Stimulated activated CD8-positive, alpha-beta memory T cell treated with anti-CD3 and anti-CD28 coated beads, Interleukin-7, amount 100 ng/mL, for 24 hours (primary cell): Measurements from ENCODE around the gene RPS4Y2.

ENCODE experiments used
- DNase-seq: peaks from one replicate; pipeline ENCODE4 v3.0.0-alpha.2; 2020; ENCODE audit warnings: low read depth

The RPS4Y2 gene

GRCh38 chrY:20755808-20756207 lies at the start of gene RPS4Y2:
Gene RPS4Y2, plus strand, starts transcription at chrY:20756108. Its CDS starts 56 bp downstream, at chrY:20756164.
- DNase-seq, result no peak

DNA sequence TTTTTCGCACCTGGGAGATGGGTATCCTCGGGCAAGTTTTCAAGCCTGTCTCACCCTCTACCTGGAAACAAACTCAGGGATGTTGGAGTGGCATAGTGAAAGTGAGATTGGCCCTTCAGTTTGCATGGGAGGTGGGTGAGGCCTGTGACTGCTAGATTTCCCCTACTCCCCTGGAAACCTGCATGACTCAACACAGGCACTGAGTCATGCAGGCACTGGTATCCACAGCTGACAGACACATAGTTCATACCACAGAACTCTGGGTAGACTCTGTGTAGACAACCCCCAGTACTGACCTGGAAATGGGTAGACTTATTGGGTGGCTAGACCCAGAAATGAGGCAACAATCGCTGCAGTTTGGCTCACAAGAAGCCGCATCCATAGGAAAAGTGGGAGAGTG lies 41.5 kb upstream of the RPS4Y2 start:
- no peak for DNase-seq

DNA sequence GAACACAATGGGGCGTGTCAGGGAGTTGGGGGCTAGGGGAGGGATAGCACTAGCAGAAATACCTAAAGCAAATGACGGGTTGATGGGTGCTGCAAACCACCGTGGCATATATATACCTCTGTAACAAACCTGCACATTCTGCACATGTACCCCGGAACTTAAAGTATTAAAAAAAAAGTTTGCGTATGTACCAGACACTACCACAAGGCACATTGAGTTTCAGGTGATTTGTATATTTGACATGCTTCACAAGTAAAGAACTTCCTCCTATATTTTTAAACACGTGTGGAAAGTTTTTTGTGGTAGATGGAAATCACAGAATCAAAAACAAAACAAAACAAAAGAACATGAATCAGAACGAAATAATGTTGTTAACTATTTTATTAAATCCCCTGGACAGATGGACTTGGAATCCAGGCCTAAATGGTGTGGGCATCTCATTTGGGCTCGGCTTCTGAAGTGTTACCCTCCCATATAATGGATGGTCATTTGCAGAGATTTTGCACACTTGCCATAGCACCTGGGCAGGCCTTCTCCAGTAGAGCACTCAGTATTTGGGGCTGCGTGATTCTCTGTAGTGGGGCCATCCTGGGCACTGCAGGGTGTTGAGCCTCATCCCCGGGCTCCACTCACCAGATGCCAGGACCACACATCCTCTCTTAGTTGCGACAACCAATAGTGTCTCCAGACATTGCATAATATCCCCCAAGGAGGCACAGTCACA lies 29.6 kb upstream of the RPS4Y2 start:
- DNase-seq, result no peak

DNA sequence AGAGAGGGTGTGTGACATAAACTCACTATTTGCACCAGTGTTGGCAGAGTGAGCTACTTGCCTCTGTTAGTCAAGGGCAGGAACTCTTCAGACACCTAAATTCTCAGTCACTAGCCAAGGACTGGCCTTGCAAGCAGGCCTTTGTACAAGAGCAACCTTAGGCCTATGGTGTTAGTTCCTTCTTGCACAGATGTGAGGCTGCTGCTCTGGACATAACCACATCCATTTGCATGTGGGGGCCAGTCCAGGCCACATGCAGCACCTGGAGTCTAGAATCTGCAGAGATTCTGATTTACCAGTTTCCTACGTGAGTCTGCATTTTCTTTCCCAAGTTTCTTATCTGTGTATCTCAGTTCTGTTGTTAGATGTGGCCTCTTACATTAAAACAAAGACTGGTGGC lies 20.7 kb upstream of the RPS4Y2 start:
- DNase-seq, result no peak

- no peak for DNase-seq
Observed at GRCh38 chrY:20739806-20740205, 16.1 kb upstream of the RPS4Y2 start.

- no peak for DNase-seq
Observed at GRCh38 chrY:20740609-20741008, 15.3 kb upstream of the RPS4Y2 start.

DNA sequence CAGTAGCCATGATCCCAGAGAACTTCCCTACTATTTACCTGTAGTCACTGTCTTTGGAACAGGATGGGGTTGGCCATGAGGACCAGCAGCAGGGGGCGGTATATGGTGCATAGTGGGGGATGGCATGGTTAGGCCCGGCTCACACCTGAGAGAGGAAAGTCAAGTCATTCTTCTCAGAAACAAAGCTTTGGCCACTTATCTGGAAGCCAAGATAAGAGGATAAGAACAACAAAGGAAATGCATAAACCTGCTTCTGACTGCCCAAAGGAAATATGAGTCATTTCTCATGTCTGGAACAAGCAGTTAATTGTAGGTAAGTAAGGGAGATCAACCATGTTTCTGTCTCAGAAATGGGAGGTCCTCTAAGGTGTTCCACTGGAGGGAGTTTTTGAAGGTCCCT lies 10.8 kb upstream of the RPS4Y2 start:
- peak; percentile 2 for DNase-seq

GRCh38 chrY:20746919-20747318 lies 9.0 kb upstream of the RPS4Y2 start:
- DNase-seq, result no peak

- DNase-seq, result no peak
Observed at GRCh38 chrY:20763869-20764268, 8.0 kb downstream of the RPS4Y2 start.

GRCh38 chrY:20765117-20765516 lies 9.2 kb downstream of the RPS4Y2 start:
- DNase-seq, result no peak

GRCh38 chrY:20770755-20771154 lies 14.8 kb downstream of the RPS4Y2 start:
- no peak for DNase-seq

DNA sequence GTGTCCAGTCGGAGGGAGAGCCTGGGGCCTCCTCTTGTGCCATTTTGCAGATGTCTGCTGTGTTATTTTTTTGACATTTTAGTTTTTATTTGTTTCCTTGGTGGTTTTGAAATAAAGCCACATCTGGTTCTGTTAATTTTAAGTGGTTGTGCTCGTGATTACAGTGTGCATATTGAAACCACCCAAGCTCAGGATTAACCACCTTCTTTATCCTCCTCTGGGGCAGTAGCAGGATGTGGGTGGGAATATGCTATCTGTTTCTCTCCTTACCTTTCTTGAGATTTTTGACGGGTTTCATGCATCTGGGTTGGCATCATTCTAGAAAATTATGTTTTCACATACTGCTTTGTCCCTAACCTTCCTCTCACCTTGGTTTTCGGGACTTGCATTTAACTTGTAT lies 20.2 kb downstream of the RPS4Y2 start:
- DNase-seq, result no peak

DNA sequence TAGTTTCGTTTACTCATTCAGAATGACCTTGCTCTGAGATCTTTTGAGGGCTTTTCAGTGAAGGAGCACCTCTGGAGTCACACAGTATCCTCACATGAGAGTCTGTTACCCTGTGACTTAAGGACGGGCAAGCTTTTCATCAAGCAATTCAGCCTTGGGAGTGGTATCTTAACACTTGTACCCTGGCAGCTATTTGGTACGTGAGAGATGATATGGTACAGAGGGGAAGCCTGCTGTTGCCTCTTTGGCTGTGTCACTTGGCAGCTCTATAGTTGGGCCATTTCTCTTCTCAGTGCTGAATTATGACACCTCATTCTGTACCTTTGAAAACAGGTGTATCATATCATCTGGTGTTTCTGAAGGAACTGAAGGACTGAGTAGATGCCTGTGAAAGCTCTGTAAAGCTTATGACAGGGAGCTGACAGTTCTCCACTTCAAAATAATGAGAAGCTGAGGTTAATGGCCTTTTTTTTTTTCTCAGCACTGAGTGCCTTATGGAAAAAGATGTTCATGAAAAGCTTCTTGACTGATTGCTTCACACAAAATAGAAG lies 24.3 kb downstream of the RPS4Y2 start:
- no peak for DNase-seq

DNA sequence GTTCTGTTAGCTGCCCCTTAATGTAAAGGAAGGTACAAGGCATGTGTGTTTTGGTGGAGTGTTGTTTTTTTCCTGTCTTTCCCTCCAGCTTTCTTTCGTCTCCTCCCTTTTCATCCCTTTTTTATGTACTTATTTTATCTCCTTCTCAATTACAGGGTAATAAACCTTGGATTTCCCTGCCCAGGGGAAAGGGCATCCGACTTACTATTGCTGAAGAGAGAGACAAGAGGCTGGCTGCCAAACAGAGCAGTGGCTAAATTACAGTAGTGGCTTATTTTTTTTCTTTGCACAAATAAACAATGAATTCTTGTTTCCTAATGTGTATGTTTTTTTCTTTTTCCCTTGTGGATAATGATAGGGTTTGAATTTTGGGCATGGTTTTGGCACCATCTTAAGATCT lies 24.9 kb downstream of the RPS4Y2 start:
- no peak for DNase-seq

DNA sequence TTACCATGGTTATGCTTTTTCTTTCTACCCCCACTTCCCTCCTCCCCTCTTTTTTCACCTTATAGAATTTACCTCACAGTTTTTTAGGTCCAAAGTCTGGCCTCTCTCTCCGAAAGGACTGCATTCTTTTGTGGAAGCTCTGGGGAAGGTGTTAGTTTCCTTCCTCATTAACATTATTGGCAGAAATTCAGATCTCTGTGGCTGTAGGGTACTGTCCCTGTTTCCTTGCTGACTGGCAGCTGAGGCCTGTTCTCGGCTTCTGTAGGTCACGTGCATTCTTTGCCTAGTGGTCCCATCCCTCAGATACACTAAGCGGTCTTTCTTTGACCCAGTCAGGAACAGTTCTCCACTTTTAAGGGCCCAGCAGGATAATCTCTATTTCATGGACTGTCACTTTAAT lies 25.5 kb downstream of the RPS4Y2 start:
- DNase-seq, result no peak

GRCh38 chrY:20784965-20785364 lies 29.1 kb downstream of the RPS4Y2 start:
- no peak for DNase-seq

DNA sequence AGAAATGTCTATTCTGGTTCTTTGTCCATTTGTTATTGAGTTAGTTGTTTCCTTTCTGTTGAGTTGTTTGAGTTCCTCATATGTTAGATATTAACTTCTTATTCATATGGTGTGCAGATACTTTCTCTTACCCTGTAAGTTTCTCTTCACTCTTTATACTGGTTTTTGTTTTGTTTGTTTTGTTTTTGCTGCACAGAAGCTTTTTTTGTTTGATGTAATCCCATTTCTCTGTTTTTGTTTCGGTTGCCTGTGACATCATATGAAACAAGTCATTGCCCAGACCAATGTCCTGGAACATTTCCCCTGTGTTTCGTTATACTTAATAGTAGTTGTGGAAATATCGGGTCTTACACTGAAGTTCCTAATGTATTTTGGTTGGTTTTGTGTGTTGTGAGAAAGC lies 31.2 kb downstream of the RPS4Y2 start:
- no peak for DNase-seq

DNA sequence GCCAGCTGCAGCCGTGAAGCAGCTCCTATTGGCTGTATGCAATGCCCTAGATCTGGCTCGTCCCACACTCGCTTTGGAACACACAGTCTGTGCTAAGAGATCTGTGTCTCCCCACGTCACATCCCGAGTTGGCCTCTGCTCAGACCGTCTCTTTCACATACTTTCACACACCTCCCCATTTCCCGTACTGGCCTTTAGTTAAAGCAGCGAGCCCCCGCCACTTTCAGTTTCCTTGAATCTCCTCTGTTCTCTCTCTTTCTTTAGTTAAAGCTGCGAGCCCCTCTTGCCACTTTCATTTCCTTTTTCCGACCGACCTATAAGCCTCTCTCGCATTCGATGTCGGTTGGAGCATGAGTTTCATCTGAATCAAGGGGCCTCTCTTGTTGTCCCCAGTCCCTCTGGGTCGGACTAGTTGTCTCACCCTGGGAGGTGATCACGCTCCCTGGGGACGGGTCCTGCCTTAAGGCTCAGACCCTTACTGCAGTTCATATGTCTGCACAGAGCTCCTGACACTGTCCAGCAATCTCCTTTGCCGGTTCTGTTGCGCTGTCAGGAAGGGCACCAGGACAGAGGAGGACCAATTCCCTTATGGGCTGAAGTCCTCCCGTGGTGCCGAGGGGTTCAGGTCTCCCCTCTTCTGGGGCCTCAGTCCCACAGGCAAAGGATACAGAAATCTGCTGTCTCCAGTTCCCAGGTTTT lies 42.6 kb downstream of the RPS4Y2 start:
- DNase-seq, result no peak

- DNase-seq, result no peak
Observed at GRCh38 chrY:20802659-20803058, 46.8 kb downstream of the RPS4Y2 start.

- DNase-seq, result no peak
Observed at GRCh38 chrY:20806243-20806642, 50.3 kb downstream of the RPS4Y2 start.

GRCh38 chrY:20813459-20813858 lies 57.6 kb downstream of the RPS4Y2 start:
- DNase-seq, result no peak

GRCh38 chrY:20814794-20815193 lies 58.9 kb downstream of the RPS4Y2 start:
- no peak for DNase-seq

DNA sequence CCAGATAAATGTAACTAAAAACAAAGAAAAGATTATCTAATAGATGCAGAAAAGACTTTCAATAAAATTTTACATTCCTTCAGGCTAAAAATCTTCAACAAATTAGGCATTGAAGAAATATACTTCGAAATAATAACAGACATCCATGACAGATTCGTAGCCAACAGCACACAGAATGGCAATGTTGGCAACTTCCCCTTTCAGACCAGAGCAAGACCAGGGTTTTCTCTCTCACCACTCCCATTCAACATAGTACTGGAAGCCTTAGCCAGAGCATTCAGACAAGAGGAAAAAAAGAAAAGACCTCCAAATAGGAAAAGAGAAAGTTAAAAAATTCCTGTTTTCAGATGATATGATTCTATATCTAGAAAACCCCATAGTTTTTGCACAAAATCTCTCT lies 61.2 kb downstream of the RPS4Y2 start:
- no peak for DNase-seq
